Breast epithelium (tissue), 4 donors: ENCODE measurements around the gene SOD3. TPM values are rescaled to one million over a fixed set of nuclear protein-coding genes. Genes with fewer than 3 reads are reported as not detected.
A peak's percentile ranks its signal among the peaks of the same experiment; 100 is the strongest.

Source experiments
- DNase-seq, 2 donors: peaks; one replicate each; pipeline ENCODE4 v3.0.0-alpha.2; 2019; ENCODE audit warnings: low spot score in 2 of 2
- H3K27ac ChIP-seq, 2 donors: fragments of 200-600 bp; sonication (generic) in 1 of 2; one replicate each; pipeline ENCODE4 v1.5.1; 2016 to 2019; ENCODE audit warnings: mild to moderate bottlenecking in 1 of 2
- H3K27me3 ChIP-seq, 2 donors: fragments of 200-600 bp; sonication (generic) in 1 of 2; one replicate each; pipeline versions ENCODE4 v1.5.1 to v1.6.0; 2017 to 2019; ENCODE audit warnings: control low read depth in 1 of 2, mild to moderate bottlenecking in 1 of 2
- H3K36me3 ChIP-seq: fragments of 200-600 bp; one replicate; pipeline ENCODE4 v1.5.1; 2019
- H3K4me1 ChIP-seq, 2 donors: fragments of 200-600 bp; sonication (generic); one replicate each; pipeline ENCODE4 v1.5.1; 2016 to 2019; ENCODE audit warnings: control low read depth in 1 of 2
- H3K4me3 ChIP-seq, 3 donors: fragments of 200-600 bp; sonication (generic); 1 replicate in 2 of 3; 2 replicates in 1 of 3; pipeline ENCODE4 v1.5.1; 2016 to 2019; ENCODE audit warnings: mild to moderate bottlenecking in 3 of 3, moderate library complexity in 2 of 3
- H3K9me3 ChIP-seq, 2 donors: fragments of 200-600 bp; sonication (generic) in 1 of 2; one replicate each; pipeline ENCODE4 v1.5.1; 2016 to 2019; ENCODE audit warnings: control low read depth in 1 of 2
- POLR2A ChIP-seq: fragments of 450-650 bp; IDR thresholded peaks from one replicate; pipeline ENCODE4 v1.6.1; 2016; ENCODE audit warnings: antibody characterized with exemption, mild to moderate bottlenecking, moderate library complexity
- POLR2AphosphoS5 ChIP-seq, 3 donors: sonication (generic); formaldehyde crosslinking; IDR thresholded peaks; one replicate each; pipeline ENCODE4 v1.6.1; 2017; ENCODE audit warnings: antibody characterized with exemption in 3 of 3
- intact Hi-C: fragments of 100-400 bp; cut with DNase I; formaldehyde crosslinking; loops from one replicate; pipeline ENCODE4 v1.15.1; 2023; ENCODE audit warnings: low total_unique reads
- total RNA-seq, 3 donors: library from RNA; depleted of rRNA; stranded (reverse); fragments of >200 nt; gene quantifications; one replicate each; pipeline ENCODE4 v1.1.0, GENCODE V29; 2016
- TF ChIP-seq, protein P1 (sequence below), 3 donors: fragments of 450-650 bp; IDR thresholded peaks; one replicate each; pipeline ENCODE4 v1.5.1; 2016 to 2017; ENCODE audit warnings: antibody characterized with exemption in 3 of 3, mild to moderate bottlenecking in 3 of 3, moderate library complexity in 3 of 3

The SOD3 gene
- total RNA-seq, 3 donors from 2014 or later = 22.0 to 131 (median 77.3) TPM

DNA sequence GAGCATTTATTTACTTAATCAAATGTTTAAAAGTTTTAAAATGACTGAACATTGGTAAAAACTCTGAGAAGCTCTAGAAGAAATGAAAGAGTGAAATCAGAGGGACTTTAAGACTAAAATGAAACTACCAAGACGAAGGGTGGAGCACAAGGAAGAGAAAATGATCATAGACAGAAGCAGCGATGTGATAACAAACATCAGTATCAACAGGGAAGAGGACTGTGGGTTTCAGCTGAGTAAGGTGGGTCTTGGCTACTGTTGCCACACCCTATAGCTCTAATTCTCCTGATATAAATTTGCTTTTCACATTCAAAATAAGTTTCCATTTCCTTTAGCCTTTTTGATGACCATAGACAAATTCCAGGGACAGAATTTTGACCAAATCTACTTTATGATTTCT lies 18.4 kb downstream of the SOD3 start:
- Histone ChIP-seq H3K9me3 (no peaks in the 10 kb centered on the region), H3K4me3 (no peak overlapping the region), H3K4me1 (no peaks in the 10 kb centered on the region), H3K27me3 (no peaks in the 10 kb centered on the region), H3K27ac (no peak overlapping the region), H3K36me3 (no peaks in the 10 kb centered on the region)
- no peak for DNase-seq
- intact Hi-C loops = no loop called here
- TF ChIP-seq, protein P1, sequence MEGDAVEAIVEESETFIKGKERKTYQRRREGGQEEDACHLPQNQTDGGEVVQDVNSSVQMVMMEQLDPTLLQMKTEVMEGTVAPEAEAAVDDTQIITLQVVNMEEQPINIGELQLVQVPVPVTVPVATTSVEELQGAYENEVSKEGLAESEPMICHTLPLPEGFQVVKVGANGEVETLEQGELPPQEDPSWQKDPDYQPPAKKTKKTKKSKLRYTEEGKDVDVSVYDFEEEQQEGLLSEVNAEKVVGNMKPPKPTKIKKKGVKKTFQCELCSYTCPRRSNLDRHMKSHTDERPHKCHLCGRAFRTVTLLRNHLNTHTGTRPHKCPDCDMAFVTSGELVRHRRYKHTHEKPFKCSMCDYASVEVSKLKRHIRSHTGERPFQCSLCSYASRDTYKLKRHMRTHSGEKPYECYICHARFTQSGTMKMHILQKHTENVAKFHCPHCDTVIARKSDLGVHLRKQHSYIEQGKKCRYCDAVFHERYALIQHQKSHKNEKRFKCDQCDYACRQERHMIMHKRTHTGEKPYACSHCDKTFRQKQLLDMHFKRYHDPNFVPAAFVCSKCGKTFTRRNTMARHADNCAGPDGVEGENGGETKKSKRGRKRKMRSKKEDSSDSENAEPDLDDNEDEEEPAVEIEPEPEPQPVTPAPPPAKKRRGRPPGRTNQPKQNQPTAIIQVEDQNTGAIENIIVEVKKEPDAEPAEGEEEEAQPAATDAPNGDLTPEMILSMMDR (IDR thresholded peaks at IDR 0.05) = no peak
- TF ChIP-seq POLR2A (no peak), POLR2AphosphoS5 (IDR thresholded peaks at IDR 0.05) (no peak)

DNA sequence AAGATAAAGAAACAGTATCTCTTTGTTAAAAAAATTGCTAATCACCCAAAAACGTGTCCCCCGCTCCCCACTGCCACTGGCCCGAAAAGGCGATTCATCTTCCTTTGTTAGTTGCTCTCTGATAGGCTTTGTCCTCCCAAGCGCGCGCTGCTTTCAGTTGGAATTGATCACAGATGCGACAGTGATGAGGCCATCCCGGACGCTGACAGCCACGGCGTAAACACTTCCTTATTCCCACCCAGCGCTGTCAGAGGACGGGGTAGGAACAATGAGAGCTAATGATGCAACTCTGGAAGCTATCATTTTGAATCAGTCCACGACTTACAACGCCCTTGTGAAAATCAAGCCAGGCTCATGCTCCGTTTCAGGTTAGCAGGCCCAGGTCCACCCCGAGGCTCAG lies 21.4 kb downstream of the SOD3 start:
- H3K4me1 ChIP-seq = no peaks in the 10 kb centered on the region
- no peak for DNase-seq
- no peaks in the 10 kb centered on the region for H3K27me3 ChIP-seq
- TF ChIP-seq POLR2AphosphoS5 (IDR thresholded peaks at IDR 0.05) = no peak
- TF ChIP-seq, protein P1 (IDR thresholded peaks at IDR 0.05) = no peak
- TF ChIP-seq POLR2A = no peak
- intact Hi-C loops = no loop called here
- no peak overlapping the region for H3K4me3 ChIP-seq
- no peak overlapping the region for H3K27ac ChIP-seq
- H3K36me3 ChIP-seq = no peaks in the 10 kb centered on the region
- H3K9me3 ChIP-seq = no peaks in the 10 kb centered on the region

DNA sequence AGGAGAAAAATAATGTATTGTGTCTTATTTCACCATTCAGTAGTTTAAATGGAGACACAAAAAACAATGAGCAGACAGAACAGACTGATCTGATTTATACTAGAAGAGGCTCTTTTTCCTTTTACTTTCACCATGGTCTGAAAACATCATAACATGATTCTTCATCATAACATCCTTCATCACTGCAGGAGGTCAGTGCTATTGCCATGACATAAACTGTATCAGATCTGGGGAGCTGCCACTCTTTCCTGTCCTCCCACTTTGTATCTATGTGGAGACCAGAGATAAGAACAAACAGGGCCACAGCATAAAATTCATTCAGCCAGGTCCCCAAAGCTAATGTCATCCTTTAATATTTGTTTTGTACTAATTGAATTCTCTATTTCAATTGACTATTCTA lies 25.2 kb downstream of the SOD3 start:
- intact Hi-C loops = no loop called here
- no peak overlapping the region for H3K4me3 ChIP-seq
- DNase-seq = no peak
- no peaks in the 10 kb centered on the region for H3K4me1 ChIP-seq
- H3K9me3 ChIP-seq = no peaks in the 10 kb centered on the region
- TF ChIP-seq POLR2A = no peak
- no peak for TF ChIP-seq POLR2AphosphoS5 (IDR thresholded peaks at IDR 0.05)
- TF ChIP-seq, protein P1 (IDR thresholded peaks at IDR 0.05) = no peak
- H3K27ac ChIP-seq = no peak overlapping the region
- H3K36me3 ChIP-seq = no peaks in the 10 kb centered on the region
- no peaks in the 10 kb centered on the region for H3K27me3 ChIP-seq

DNA sequence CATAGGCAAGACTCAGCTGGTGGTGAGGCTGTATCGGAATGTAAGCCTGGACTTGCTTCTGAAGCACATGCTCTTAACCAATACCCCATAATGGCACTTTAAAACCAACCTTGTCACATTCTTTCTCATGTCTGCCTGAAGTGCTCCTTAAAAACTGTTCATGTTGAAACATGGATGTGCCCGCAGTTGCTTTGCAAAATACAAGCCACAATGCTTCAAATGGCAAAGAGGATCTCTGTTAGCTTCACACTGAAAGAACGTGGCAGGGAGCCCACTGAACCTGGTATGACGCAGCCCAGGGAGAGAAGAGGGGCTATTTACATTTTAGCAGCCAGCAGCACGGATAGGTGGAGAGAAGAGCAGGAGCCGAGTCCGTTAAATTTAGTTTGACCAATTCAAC lies 29.3 kb downstream of the SOD3 start:
- TF ChIP-seq POLR2A (no peak), POLR2AphosphoS5 (IDR thresholded peaks at IDR 0.05) (no peak)
- TF ChIP-seq, protein P1 (IDR thresholded peaks at IDR 0.05) = no peak
- Histone ChIP-seq H3K36me3 (no peaks in the 10 kb centered on the region), H3K4me3 (no peak overlapping the region), H3K4me1 (no peaks in the 10 kb centered on the region), H3K27me3 (no peaks in the 10 kb centered on the region), H3K9me3 (no peaks in the 10 kb centered on the region), H3K27ac (no peak overlapping the region)
- intact Hi-C loops = no loop called here
- peak in 1 of 2 donors; percentile 45 for DNase-seq

DNA sequence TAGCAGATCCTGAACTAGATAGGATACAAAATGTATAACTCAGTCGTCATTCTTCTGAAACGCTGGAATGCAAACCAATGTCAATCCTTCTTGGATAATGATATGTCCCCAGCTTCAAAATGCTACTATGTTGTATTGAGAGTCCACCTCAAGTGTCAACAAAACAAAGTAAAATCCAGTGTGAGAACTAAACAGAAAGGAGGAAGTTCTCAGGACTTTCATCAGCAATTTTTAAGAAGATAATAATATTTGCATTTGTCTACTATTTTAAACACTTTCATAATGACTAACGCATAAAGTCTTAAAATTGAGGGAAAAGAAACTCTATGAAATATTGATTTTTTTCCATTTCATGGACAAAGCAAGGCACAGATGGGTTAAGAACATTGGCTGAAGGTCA lies 36.3 kb downstream of the SOD3 start:
- DNase-seq = no peak

DNA sequence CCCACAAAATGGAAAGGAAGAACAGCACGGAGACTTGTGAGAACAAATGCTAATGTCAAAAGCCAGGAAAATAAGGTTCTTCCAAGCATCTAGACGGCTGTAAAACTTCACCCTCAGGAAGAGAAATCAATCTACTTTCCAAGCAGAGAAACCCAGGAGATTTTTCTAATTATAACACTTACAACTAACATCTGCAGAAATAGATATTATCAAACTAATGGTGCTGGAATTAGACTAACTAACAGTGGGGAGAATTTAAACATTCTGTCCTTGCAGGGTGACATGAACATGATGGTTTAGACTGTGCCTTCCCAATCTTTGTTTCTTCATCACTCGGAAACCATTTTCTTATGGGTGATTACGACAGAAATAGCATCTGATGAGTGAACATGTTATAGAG lies 40.3 kb downstream of the SOD3 start:
- H3K27ac ChIP-seq = no peak overlapping the region
- H3K4me3 ChIP-seq = no peak overlapping the region

More for the DNA sequence above, 36.3 kb downstream of the SOD3 start:
- no peaks in the 10 kb centered on the region for H3K36me3 ChIP-seq
- H3K27me3 ChIP-seq = no peaks in the 10 kb centered on the region
- no peak overlapping the region for H3K4me3 ChIP-seq
- H3K9me3 ChIP-seq = no peaks in the 10 kb centered on the region
- H3K4me1 ChIP-seq = no peaks in the 10 kb centered on the region
- no peak overlapping the region for H3K27ac ChIP-seq
- TF ChIP-seq POLR2A = no peak
- intact Hi-C loops = no loop called here

More for the DNA sequence above, 40.3 kb downstream of the SOD3 start:
- no peaks in the 10 kb centered on the region for H3K27me3 ChIP-seq
- intact Hi-C loops = no loop called here
- no peaks in the 10 kb centered on the region for H3K36me3 ChIP-seq
- DNase-seq = no peak
- TF ChIP-seq, protein P1 (IDR thresholded peaks at IDR 0.05) = no peak
- no peak for TF ChIP-seq POLR2A
- TF ChIP-seq POLR2AphosphoS5 (IDR thresholded peaks at IDR 0.05) = no peak
- no peaks in the 10 kb centered on the region for H3K9me3 ChIP-seq
- no peaks in the 10 kb centered on the region for H3K4me1 ChIP-seq
